ENCODE results near the gene CTNND2. TPM values are rescaled to one million over a fixed set of nuclear protein-coding genes. Genes with fewer than 3 reads are reported as not detected.

CTNND2 gene
- total RNA-seq, 1 donor from 2014 or later: 143 TPM

- H3K27ac Mint-ChIP-seq: no peak overlapping the region
- no peak for TF ChIP-seq CTCF (IDR thresholded peaks at IDR 0.05; ENCODE audit: unreplicated experiment)
- peaks cover 4% of the 10 kb centered on the region for H3K27me3 Mint-ChIP-seq
- H3K36me3 Mint-ChIP-seq (ENCODE audit: insufficient read depth): peaks cover 3% of the 10 kb centered on the region
- DNase-seq (ENCODE audit: low spot score, unreplicated experiment): no peak
- peaks cover 18% of the 10 kb centered on the region for H3K4me1 Mint-ChIP-seq (ENCODE audit: low read depth)
- no peak overlapping the region for H3K4me3 Mint-ChIP-seq (ENCODE audit: low read depth)
- no peaks in the 10 kb centered on the region for H3K9me3 Mint-ChIP-seq (ENCODE audit: low read depth)
Observed at GRCh38 chr5:11181940-11182339, 722.3 kb downstream of the CTNND2 start.

- no peak for DNase-seq (ENCODE audit: low spot score, unreplicated experiment)
- H3K27ac Mint-ChIP-seq: peak overlapping the region; percentile 42
- H3K4me1 Mint-ChIP-seq (ENCODE audit: low read depth): peaks cover 18% of the 10 kb centered on the region
- TF ChIP-seq CTCF (IDR thresholded peaks at IDR 0.05; ENCODE audit: unreplicated experiment): no peak
- no peaks in the 10 kb centered on the region for H3K9me3 Mint-ChIP-seq (ENCODE audit: low read depth)
- peaks cover 3% of the 10 kb centered on the region for H3K36me3 Mint-ChIP-seq (ENCODE audit: insufficient read depth)
- H3K27me3 Mint-ChIP-seq: peaks cover 4% of the 10 kb centered on the region
- no peak overlapping the region for H3K4me3 Mint-ChIP-seq (ENCODE audit: low read depth)
Observed at GRCh38 chr5:11180890-11181289, 723.4 kb downstream of the CTNND2 start.

- no peak overlapping the region for H3K27ac Mint-ChIP-seq
- no peak overlapping the region for H3K4me3 Mint-ChIP-seq (ENCODE audit: low read depth)
- no peak for DNase-seq (ENCODE audit: low spot score, unreplicated experiment)
- TF ChIP-seq CTCF (IDR thresholded peaks at IDR 0.05; ENCODE audit: unreplicated experiment): no peak
- peaks cover 7% of the 10 kb centered on the region for H3K4me1 Mint-ChIP-seq (ENCODE audit: low read depth)
- H3K27me3 Mint-ChIP-seq: no peaks in the 10 kb centered on the region
- peaks cover 3% of the 10 kb centered on the region for H3K36me3 Mint-ChIP-seq (ENCODE audit: insufficient read depth)
- no peaks in the 10 kb centered on the region for H3K9me3 Mint-ChIP-seq (ENCODE audit: low read depth)
Observed at GRCh38 chr5:11177999-11178711, 726.1 kb downstream of the CTNND2 start.

GRCh38 chr5:11174591-11174990 lies 729.7 kb downstream of the CTNND2 start:
- peaks cover 8% of the 10 kb centered on the region for H3K36me3 Mint-ChIP-seq (ENCODE audit: insufficient read depth)
- DNase-seq (ENCODE audit: low spot score, unreplicated experiment): no peak
- no peak overlapping the region for H3K4me3 Mint-ChIP-seq (ENCODE audit: low read depth)
- H3K27ac Mint-ChIP-seq: no peak overlapping the region
- no peak for TF ChIP-seq CTCF (IDR thresholded peaks at IDR 0.05; ENCODE audit: unreplicated experiment)
- H3K27me3 Mint-ChIP-seq: no peaks in the 10 kb centered on the region
- H3K4me1 Mint-ChIP-seq (ENCODE audit: low read depth): no peaks in the 10 kb centered on the region
- H3K9me3 Mint-ChIP-seq (ENCODE audit: low read depth): no peaks in the 10 kb centered on the region

GRCh38 chr5:11172484-11172883 lies 731.8 kb downstream of the CTNND2 start:
- Mint-ChIP-seq H3K4me1 (ENCODE audit: low read depth) (peaks cover 7% of the 10 kb centered on the region), H3K9me3 (ENCODE audit: low read depth) (no peaks in the 10 kb centered on the region), H3K27ac (no peak overlapping the region), H3K4me3 (ENCODE audit: low read depth) (no peak overlapping the region), H3K36me3 (ENCODE audit: insufficient read depth) (peaks cover 8% of the 10 kb centered on the region), H3K27me3 (no peaks in the 10 kb centered on the region)
- DNase-seq (ENCODE audit: low spot score, unreplicated experiment): no peak
- no peak for TF ChIP-seq CTCF (IDR thresholded peaks at IDR 0.05; ENCODE audit: unreplicated experiment)

Measured in progenitor cell of endocrine pancreas (in vitro differentiated cells).